H1 (cell line): ENCODE results near the gene DNAL1. TPM values are rescaled to one million over a fixed set of nuclear protein-coding genes. Genes with fewer than 3 reads are reported as not detected.

Experiments used
- CTCF ChIA-PET: fragments of 300-600 bp; sonication (Branson Sonifier 250); formaldehyde crosslinking; loops from one replicate; lab custom pipeline; 2021; ENCODE audit not compliant: partially characterized antibody; lab: Charles Lee
- POLR2A ChIA-PET: fragments of 300-600 bp; sonication (Branson Sonifier 250); formaldehyde crosslinking; loops from one replicate; lab custom pipeline; 2021; ENCODE audit warnings: inconsistent platforms; ENCODE audit not compliant: partially characterized antibody; lab: Charles Lee
- DNase-seq, 2 experiments: peaks; one replicate each; pipeline versions ENCODE4 v3.0.0 to v3.0.0-alpha.2; 2010 to 2022; ENCODE audit warnings: low spot score in 2 of 2, low read depth in 1 of 2, mixed read lengths in 1 of 2
- FAIRE-seq: peaks from 2 replicates; lab custom pipeline; 2011; peaks lifted over from hg19 to GRCh38; lab: Jason Lieb, UNC
- H2AFZ ChIP-seq: 2 replicates; pipeline ENCODE4 v1.8.1; 2012; ENCODE audit warnings: low read length, inconsistent platforms
- H2AK5ac ChIP-seq: 2 replicates; pipeline ENCODE4 v1.6.1; 2013; ENCODE audit warnings: low read depth, low read length
- H2BK120ac ChIP-seq: replicated peaks from 2 replicates; pipeline ENCODE3; 2013; ENCODE audit warnings: low read depth, low read length, inconsistent platforms
- H2BK12ac ChIP-seq: 2 replicates; pipeline ENCODE4 v1.6.1; 2013; ENCODE audit warnings: low read depth, low read length
- H2BK15ac ChIP-seq: 2 replicates; pipeline ENCODE4 v1.6.1; 2013; ENCODE audit warnings: low read length
- H2BK20ac ChIP-seq: 2 replicates; pipeline ENCODE4 v1.6.1; 2013; ENCODE audit warnings: low read length
- H2BK5ac ChIP-seq: 2 replicates; pipeline ENCODE4 v1.6.1; 2013; ENCODE audit warnings: low read depth, low read length
- H3K14ac ChIP-seq: 2 replicates; pipeline ENCODE4 v1.6.1; 2013; ENCODE audit warnings: inconsistent platforms; ENCODE audit not compliant: insufficient read length
- H3K18ac ChIP-seq: 2 replicates; pipeline ENCODE4 v1.6.1; 2013; ENCODE audit warnings: low read length; ENCODE audit errors: extremely low read depth
- H3K23ac ChIP-seq: 2 replicates; pipeline ENCODE4 v1.6.1; 2013; ENCODE audit warnings: inconsistent platforms; ENCODE audit not compliant: insufficient read length
- H3K23me2 ChIP-seq: 2 replicates; pipeline ENCODE4 v1.6.1; 2013; ENCODE audit warnings: low read depth, low read length
- H3K27ac ChIP-seq: 2 replicates; pipeline ENCODE4 v1.6.1; 2011; ENCODE audit warnings: low read depth, low read length, inconsistent platforms
- H3K27me3 ChIP-seq, 4 experiments: replicated peaks in 1 of 4; 1 replicate in 1 of 4; 2 replicates in 3 of 4; pipeline versions ENCODE4 v1.6.1 to v1.8.1; 2011 to 2013; ENCODE audit warnings: low read length in 3 of 4, mild to moderate bottlenecking in 3 of 4, inconsistent platforms in 2 of 4, mixed read lengths in 2 of 4, moderate library complexity in 1 of 4; ENCODE audit not compliant: control insufficient read depth in 3 of 4, insufficient read depth in 3 of 4; ENCODE audit errors: extremely low read depth in 1 of 4
- H3K36me3 ChIP-seq, 4 experiments: 2 replicates each; pipeline versions ENCODE4 v1.6.1 to v1.8.1; 2011 to 2013; ENCODE audit warnings: mild to moderate bottlenecking in 4 of 4, low read length in 3 of 4, moderate library complexity in 2 of 4, control low read depth in 1 of 4, inconsistent platforms in 1 of 4; ENCODE audit not compliant: insufficient read depth in 4 of 4, control insufficient read depth in 2 of 4
- H3K4ac ChIP-seq: replicated peaks from 2 replicates; pipeline ENCODE3; 2013; ENCODE audit warnings: low read length, low read depth, mixed read lengths, inconsistent platforms; ENCODE audit not compliant: insufficient read length
- H3K4me1 ChIP-seq, 4 experiments: replicated peaks in 1 of 4; 1 replicate in 1 of 4; 2 replicates in 3 of 4; pipeline versions ENCODE4 v1.6.1 to v1.8.1; 2011 to 2013; ENCODE audit warnings: low read length in 3 of 4, inconsistent platforms in 2 of 4, mixed read lengths in 1 of 4; ENCODE audit not compliant: insufficient read depth in 4 of 4, control insufficient read depth in 3 of 4
- H3K4me2 ChIP-seq, 2 experiments: 2 replicates each; pipeline versions ENCODE4 v1.6.1 to v1.8.1; 2011 to 2013; ENCODE audit warnings: low read depth in 2 of 2, low read length in 2 of 2, control low read depth in 1 of 2, inconsistent platforms in 1 of 2, mild to moderate bottlenecking in 1 of 2; ENCODE audit not compliant: insufficient read depth in 1 of 2
- H3K4me3 ChIP-seq, 4 experiments: fragments of 200-600, 300-600 bp in 1 of 4; sonication (generic), shearing (Covaris generic), sonication (Bioruptor Twin) in 1 of 4; 2 replicates each; pipeline versions ENCODE4 v1.5.1 to v1.8.1; 2011 to 2016; ENCODE audit warnings: low read length in 4 of 4, low read depth in 3 of 4, control low read depth in 2 of 4, inconsistent platforms in 2 of 4, mild to moderate bottlenecking in 2 of 4, mixed read lengths in 1 of 4, moderate library complexity in 1 of 4; ENCODE audit not compliant: insufficient read depth in 2 of 4; ENCODE audit errors: extremely low read depth in 1 of 4
- H3K56ac ChIP-seq: replicated peaks from 2 replicates; pipeline ENCODE3; 2013; ENCODE audit warnings: low read depth, mild to moderate bottlenecking, mixed read lengths, low read length, inconsistent platforms; ENCODE audit not compliant: insufficient read length
- H3K79me1 ChIP-seq: 2 replicates; pipeline ENCODE4 v1.6.1; 2013; ENCODE audit warnings: low read depth, low read length, control low read depth
- H3K79me2 ChIP-seq, 2 experiments: 2 replicates each; pipeline versions ENCODE4 v1.6.1 to v1.8.1; 2012 to 2013; ENCODE audit warnings: low read length in 2 of 2, mild to moderate bottlenecking in 2 of 2, inconsistent platforms in 1 of 2; ENCODE audit not compliant: insufficient read depth in 2 of 2, control insufficient read depth in 1 of 2
- H3K9ac ChIP-seq, 4 experiments: replicated peaks in 1 of 4; 1 replicate in 1 of 4; 2 replicates in 3 of 4; pipeline versions ENCODE4 v1.6.1 to v1.8.1; 2011 to 2013; ENCODE audit warnings: low read depth in 3 of 4, low read length in 3 of 4, control low read depth in 2 of 4, mild to moderate bottlenecking in 2 of 4, moderate library complexity in 2 of 4, inconsistent platforms in 1 of 4; ENCODE audit errors: extremely low read depth in 1 of 4
- H3K9me3 ChIP-seq, 2 experiments: 2 replicates each; pipeline versions ENCODE4 v1.6.1 to v1.8.1; 2012 to 2013; ENCODE audit warnings: mild to moderate bottlenecking in 2 of 2, moderate library complexity in 2 of 2, control low read depth in 1 of 2, inconsistent platforms in 1 of 2, low read depth in 1 of 2, low read length in 1 of 2, mixed read lengths in 1 of 2; ENCODE audit not compliant: insufficient read depth in 2 of 2
- H4K20me1 ChIP-seq, 2 experiments: replicated peaks in 1 of 2; 2 replicates each; pipeline versions ENCODE3 to v1.8.1; 2011 to 2013; ENCODE audit warnings: inconsistent platforms in 2 of 2, low read length in 2 of 2, mild to moderate bottlenecking in 1 of 2; ENCODE audit not compliant: insufficient read depth in 2 of 2, control insufficient read depth in 1 of 2
- H4K5ac ChIP-seq: 2 replicates; pipeline ENCODE4 v1.6.1; 2013; ENCODE audit warnings: low read length, low read depth, mixed read lengths, inconsistent platforms; ENCODE audit not compliant: insufficient read length
- H4K8ac ChIP-seq: 2 replicates; pipeline ENCODE4 v1.8.0; 2013; ENCODE audit warnings: mild to moderate bottlenecking, moderate library complexity, low read length, inconsistent platforms; ENCODE audit not compliant: insufficient read depth; ENCODE audit errors: extremely low read depth
- H4K91ac ChIP-seq: replicated peaks from 2 replicates; pipeline ENCODE3; 2013; ENCODE audit warnings: low read length, mixed read lengths, inconsistent platforms; ENCODE audit not compliant: insufficient read length
- BCL11A ChIP-seq, 2 experiments: IDR thresholded peaks; one replicate each; pipeline ENCODE4 v1.6.1; 2011; ENCODE audit warnings: low read depth in 2 of 2, low read length in 2 of 2, mild to moderate bottlenecking in 2 of 2
- CHD1 ChIP-seq: IDR thresholded peaks from 2 replicates; pipeline ENCODE4 v1.6.1; 2012; ENCODE audit warnings: low read depth, low read length, improper control_type of control experiment
- HDAC2 ChIP-seq, 2 experiments: fragments of 300-600 bp in 1 of 2; sonication (generic) in 1 of 2; IDR thresholded peaks; 2 replicates each; pipeline ENCODE4 v1.6.1; 2011 to 2012; ENCODE audit warnings: low read depth in 2 of 2, low read length in 2 of 2, mild to moderate bottlenecking in 2 of 2, moderate library complexity in 2 of 2, borderline replicate concordance in 1 of 2, inconsistent platforms in 1 of 2
- WGBS, 2 experiments: shearing (Covaris generic) in 1 of 2; methylation state at CpG; one replicate each; pipeline versions ENCODE4 v1.1.6 to v1.1.7; 2013 to 2015; ENCODE audit warnings: low lambda C conversion rate in 2 of 2, mixed read lengths in 2 of 2, inconsistent platforms in 1 of 2, low coverage in 1 of 2, missing lambda C conversion rate in 1 of 2; ENCODE audit not compliant: insufficient replicate concordance in 2 of 2, insufficient coverage in 1 of 2, insufficient read length in 1 of 2; ENCODE audit errors: extremely low coverage in 1 of 2, missing lambda C conversion rate in 1 of 2; 5-methylcytosine and 5-hydroxymethylcytosine counted together
- polyA plus RNA-seq, 7 experiments: library from polyadenylated mRNA; depleted of rRNA in 3 of 7; stranded (reverse) in 5 of 7; unstranded in 2 of 7; fragments of >200 nt in 5 of 7; fragments of 200-250 nt in 2 of 7; gene quantifications; 1 replicate in 5 of 7; 2 replicates in 1 of 7; 4 replicates in 1 of 7; pipeline versions ENCODE4 v1.2.1 to v1.2.3, GENCODE V29; 2011 to 2013; ENCODE audit warnings: missing spikeins in 2 of 7, mixed read lengths in 2 of 7
- total RNA-seq: library from RNA; stranded (reverse); fragmentation: NEBNext Ultra II Directional; extraction: Animal tissue kit (Norgen Biotek cat#: 25700); gene quantifications from 2 replicates; pipeline ENCODE4 v1.2.1, GENCODE V29; 2021

DNAL1 gene
- total and polyA plus RNA-seq, 2 of the 8 experiments (the other 6 are each of a cell fraction or from before 2014, with no cell fraction given) = 2.8 to 16.8 TPM

DNA sequence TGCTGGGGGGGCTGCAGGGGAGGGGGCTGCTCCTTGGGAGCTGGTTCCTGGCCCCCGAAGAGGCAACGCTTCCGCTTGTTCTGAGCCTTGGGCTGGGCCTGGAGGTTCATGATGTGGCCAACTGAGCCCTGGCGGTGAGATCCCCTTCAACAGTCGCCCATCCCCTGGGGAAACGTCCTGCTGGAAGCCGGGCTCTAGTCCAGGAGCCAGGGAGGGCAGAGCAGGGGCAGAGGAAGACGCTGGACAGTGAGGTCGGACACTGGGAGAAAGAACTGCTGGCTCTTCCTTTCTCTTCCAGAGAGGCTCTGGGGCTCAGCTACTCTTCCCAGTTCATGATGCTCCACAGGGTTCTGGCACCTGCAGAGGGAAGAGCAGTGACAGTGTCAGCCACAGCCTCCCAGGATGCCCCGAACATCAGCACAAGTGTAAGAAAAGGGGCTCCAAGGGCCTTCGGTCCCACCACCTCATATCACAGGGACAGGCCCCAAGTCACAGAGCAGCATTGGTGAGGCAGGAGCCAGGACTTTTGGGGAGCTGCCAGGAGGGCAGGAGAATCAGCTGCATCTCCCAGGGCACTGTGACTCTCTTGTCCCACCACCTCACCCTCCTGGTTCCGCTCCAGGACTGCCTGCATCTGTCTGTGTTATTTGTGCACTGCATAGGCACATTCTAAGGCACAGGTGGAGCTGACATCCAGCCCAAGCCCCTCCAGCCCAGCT is 95.3 kb downstream of the DNAL1 start:
- Histone ChIP-seq H3K23me2 (no peaks in the 10 kb centered on the region), H2BK12ac (peak overlapping the region; percentile 85; the same call in 1 of the 2 replicates), H4K91ac (peak overlapping the region; percentile 2), H3K79me2 (peaks cover 0 to 15% of the 10 kb centered on the region in 2 experiments; a peak in 1 of 4 replicates), H3K14ac (no peak overlapping the region), H4K5ac (no peak overlapping the region), H3K56ac (no peak overlapping the region), H2BK120ac (no peak overlapping the region), H2AK5ac (0 out of 2 replicates have a peak overlapping the region, but pooled peaks have one; percentile 6), H3K4ac (no peak overlapping the region), H3K4me2 (peak overlapping the region; percentile 49 to 57; a peak in 2 of 4 replicates), H2BK20ac (no peak overlapping the region), H3K36me3 (peaks cover 0 to 11% (median 3%) of the 10 kb centered on the region in 4 experiments; a peak in 2 of 8 replicates), H2BK5ac (0 out of 2 replicates have a peak overlapping the region, but pooled peaks have one; percentile 68), H3K27ac (no peak overlapping the region), H3K18ac (no peak overlapping the region), H3K9me3 (no peaks in the 10 kb centered on the region), H3K4me1 (peaks cover 4 to 34% (median 25%) of the 10 kb centered on the region in 4 experiments), H2AFZ (no peak overlapping the region), H4K8ac (no peak overlapping the region; the same call in 1 of the 2 replicates), H2BK15ac (0 out of 2 replicates have a peak overlapping the region, but pooled peaks have one; percentile 46), H4K20me1 (peaks cover 6% of the 10 kb centered on the region in 2 experiments), H3K4me3 (no peak overlapping the region), H3K79me1 (peaks cover 8% of the 10 kb centered on the region), H3K27me3 (no peaks in the 10 kb centered on the region), H3K9ac (no peak overlapping the region; a peak in 1 of 7 replicates), H3K23ac (no peak overlapping the region)
- 89% methylated on average over 11 of the region's 12 CpGs; no CpG with 5 or more reads in 1 of the 2 experiments for WGBS, 2 experiments
- POLR2A ChIA-PET = interaction anchor here (1.0 to 2.5 kb wide), 3 partner anchors 19 to 27 kb away, joined by 3 to 13 read pairs (median 11); a partner anchor contains a TSS
- DNase-seq = no peak
- TF ChIP-seq CHD1 (no peak), BCL11A (IDR thresholded peaks at IDR 0.05; ENCODE audit: low read depth in 2 of 2, low read length in 2 of 2) (no peak), HDAC2 (IDR thresholded peaks at IDR 0.05; ENCODE audit: borderline replicate concordance in 1 of 2, low read depth in 2 of 2, low read length in 2 of 2) (no peak)
- CTCF ChIA-PET = interaction anchor here (1.0 to 11.1 kb wide), 8 partner anchors 11 to 121 kb away, joined by 3 to 198 read pairs (median 8); a partner anchor contains a TSS
- FAIRE-seq = no peak
